ENCODE results near the gene GATD1. TPM values are rescaled to one million over a fixed set of nuclear protein-coding genes. Genes with fewer than 3 reads are reported as not detected.
A peak's percentile ranks its signal among the peaks of the same experiment; 100 is the strongest.

GATD1 gene
- total RNA-seq, 1 experiment from 2014 or later = 43.6 TPM

- DNase-seq = no peak
- Histone ChIP-seq H3K4me2 (ENCODE audit: low read depth, low read length, poor library complexity, severe bottlenecking) (no peak overlapping the region), H3K36me3 (ENCODE audit: insufficient read depth, low read length) (peaks cover 30% of the 10 kb centered on the region)
These were observed 15.7 kb downstream of the GATD1 start for GRCh38 chr11:761526-762108.

GRCh38 chr11:760236-760635 lies 17.1 kb downstream of the GATD1 start:
- Histone ChIP-seq H3K27ac (ENCODE audit: low read length) (no peak overlapping the region), H3K79me2 (ENCODE audit: low read length) (peaks cover 12% of the 10 kb centered on the region), H3K9me2 (replicated peaks; ENCODE audit: insufficient read depth, low read length) (no peaks in the 10 kb centered on the region), H3K4me1 (ENCODE audit: low read length) (no peaks in the 10 kb centered on the region), H2AFZ (ENCODE audit: low read length) (no peak overlapping the region), H3K9me3 (ENCODE audit: low read length) (no peaks in the 10 kb centered on the region), H4K20me1 (ENCODE audit: insufficient read depth, low read depth, low read length) (peaks cover 11% of the 10 kb centered on the region; the same call in 1 of the 2 replicates), H3K9ac (ENCODE audit: low read length) (no peak overlapping the region), H3K4me2 (ENCODE audit: low read depth, low read length, poor library complexity, severe bottlenecking) (no peak overlapping the region), H3K27me3 (ENCODE audit: low read length) (no peaks in the 10 kb centered on the region), H3K4me3 (ENCODE audit: low read length) (no peak overlapping the region), H3K36me3 (ENCODE audit: insufficient read depth, low read length) (peaks cover 34% of the 10 kb centered on the region)
- DNase-seq = no peak

More at GRCh38 chr11:761526-762108, 15.7 kb downstream of the GATD1 start:
- H3K4me3 ChIP-seq (ENCODE audit: low read length) = no peak overlapping the region
- no peak overlapping the region for H2AFZ ChIP-seq (ENCODE audit: low read length)
- H3K79me2 ChIP-seq (ENCODE audit: low read length) = 0 out of 2 replicates have a peak, but pooled peaks cover 3% of the 10 kb centered on the region
- H3K27ac ChIP-seq (ENCODE audit: low read length) = no peak overlapping the region
- no peaks in the 10 kb centered on the region for H3K27me3 ChIP-seq (ENCODE audit: low read length)
- peaks cover 11% of the 10 kb centered on the region; the same call in 1 of the 2 replicates for H4K20me1 ChIP-seq (ENCODE audit: insufficient read depth, low read depth, low read length)
- no peak overlapping the region for H3K9ac ChIP-seq (ENCODE audit: low read length)
- H3K9me3 ChIP-seq (ENCODE audit: low read length) = no peaks in the 10 kb centered on the region
- H3K4me1 ChIP-seq (ENCODE audit: low read length) = no peaks in the 10 kb centered on the region
- H3K9me2 ChIP-seq (replicated peaks; ENCODE audit: insufficient read depth, low read length) = no peaks in the 10 kb centered on the region

GRCh38 chr11:749731-750130 lies 27.6 kb downstream of the GATD1 start:
- Histone ChIP-seq H3K27ac (ENCODE audit: low read length) (no peak overlapping the region), H3K4me2 (ENCODE audit: low read depth, low read length, poor library complexity, severe bottlenecking) (no peak overlapping the region), H3K9me2 (replicated peaks; ENCODE audit: insufficient read depth, low read length) (no peaks in the 10 kb centered on the region), H3K4me1 (ENCODE audit: low read length) (peaks cover 19% of the 10 kb centered on the region), H3K9ac (ENCODE audit: low read length) (peak overlapping the region; percentile 9; the same call in 1 of the 2 replicates), H3K9me3 (ENCODE audit: low read length) (no peaks in the 10 kb centered on the region), H3K36me3 (ENCODE audit: insufficient read depth, low read length) (no peaks in the 10 kb centered on the region; the same call in 1 of the 2 replicates), H4K20me1 (ENCODE audit: insufficient read depth, low read depth, low read length) (peaks cover 7% of the 10 kb centered on the region; the same call in 1 of the 2 replicates), H3K27me3 (ENCODE audit: low read length) (no peaks in the 10 kb centered on the region), H3K4me3 (ENCODE audit: low read length) (no peak overlapping the region), H2AFZ (ENCODE audit: low read length) (no peak overlapping the region), H3K79me2 (ENCODE audit: low read length) (peaks cover 66% of the 10 kb centered on the region)
- no peak for DNase-seq

GRCh38 chr11:748007-748359 lies 29.3 kb downstream of the GATD1 start:
- Histone ChIP-seq H2AFZ (ENCODE audit: low read length) (peak overlapping the region; percentile 21; the same call in 1 of the 2 replicates), H3K4me3 (ENCODE audit: low read length) (peak overlapping the region; percentile 94), H3K27me3 (ENCODE audit: low read length) (no peaks in the 10 kb centered on the region), H3K27ac (ENCODE audit: low read length) (peak overlapping the region; percentile 75), H3K4me1 (ENCODE audit: low read length) (peaks cover 19% of the 10 kb centered on the region), H3K9me3 (ENCODE audit: low read length) (no peaks in the 10 kb centered on the region), H3K79me2 (ENCODE audit: low read length) (peaks cover 55% of the 10 kb centered on the region), H3K4me2 (ENCODE audit: low read depth, low read length, poor library complexity, severe bottlenecking) (peak overlapping the region; percentile 98), H3K9ac (ENCODE audit: low read length) (peak overlapping the region; percentile 98), H3K9me2 (replicated peaks; ENCODE audit: insufficient read depth, low read length) (no peaks in the 10 kb centered on the region), H3K36me3 (ENCODE audit: insufficient read depth, low read length) (no peaks in the 10 kb centered on the region; the same call in 1 of the 2 replicates), H4K20me1 (ENCODE audit: insufficient read depth, low read depth, low read length) (peaks cover 6% of the 10 kb centered on the region; the same call in 1 of the 2 replicates)
- peak; percentile 55 for DNase-seq

GRCh38 chr11:747158-748006 lies 29.9 kb downstream of the GATD1 start, which contains the start of gene TALDO1:
TSS of gene TALDO1 (plus strand) at chr11:747464. CDS start at chr11:747482, 18 bp downstream.
- no peaks in the 10 kb centered on the region for H3K9me3 ChIP-seq (ENCODE audit: low read length)
- peaks cover 49% of the 10 kb centered on the region for H3K79me2 ChIP-seq (ENCODE audit: low read length)
- H3K36me3 ChIP-seq (ENCODE audit: insufficient read depth, low read length) = no peaks in the 10 kb centered on the region; the same call in 1 of the 2 replicates
- no peaks in the 10 kb centered on the region for H3K9me2 ChIP-seq (replicated peaks; ENCODE audit: insufficient read depth, low read length)
- peak within 1 kb of the TSS; percentile 97 for H2AFZ ChIP-seq (ENCODE audit: low read length)
- H3K9ac ChIP-seq (ENCODE audit: low read length) = peak within 1 kb of the TSS; percentile 98
- H3K4me3 ChIP-seq (ENCODE audit: low read length) = peak within 1 kb of the TSS; percentile 94
- peak; percentile 95 for DNase-seq
- H3K4me2 ChIP-seq (ENCODE audit: low read depth, low read length, poor library complexity, severe bottlenecking) = peak within 1 kb of the TSS; percentile 98
- peaks cover 19% of the 10 kb centered on the region for H3K4me1 ChIP-seq (ENCODE audit: low read length)
- H3K27ac ChIP-seq (ENCODE audit: low read length) = peak within 1 kb of the TSS; percentile 75
- peaks cover under 1% of the 10 kb centered on the region; the same call in 1 of the 2 replicates for H4K20me1 ChIP-seq (ENCODE audit: insufficient read depth, low read depth, low read length)
- no peaks in the 10 kb centered on the region for H3K27me3 ChIP-seq (ENCODE audit: low read length)

GRCh38 chr11:746289-747157 lies 30.8 kb downstream of the GATD1 start:
- Histone ChIP-seq H4K20me1 (ENCODE audit: insufficient read depth, low read depth, low read length) (no peaks in the 10 kb centered on the region; the same call in 1 of the 2 replicates), H3K27ac (ENCODE audit: low read length) (no peak overlapping the region), H3K36me3 (ENCODE audit: insufficient read depth, low read length) (no peaks in the 10 kb centered on the region; the same call in 1 of the 2 replicates), H3K4me3 (ENCODE audit: low read length) (peak overlapping the region; percentile 94), H3K4me1 (ENCODE audit: low read length) (peaks cover 19% of the 10 kb centered on the region), H3K27me3 (ENCODE audit: low read length) (no peaks in the 10 kb centered on the region), H3K79me2 (ENCODE audit: low read length) (peaks cover 42% of the 10 kb centered on the region), H3K9me2 (replicated peaks; ENCODE audit: insufficient read depth, low read length) (no peaks in the 10 kb centered on the region), H3K4me2 (ENCODE audit: low read depth, low read length, poor library complexity, severe bottlenecking) (peak overlapping the region; percentile 98), H3K9me3 (ENCODE audit: low read length) (no peaks in the 10 kb centered on the region), H3K9ac (ENCODE audit: low read length) (peak overlapping the region; percentile 98), H2AFZ (ENCODE audit: low read length) (peak overlapping the region; percentile 97)
- peak; percentile 64 for DNase-seq

GRCh38 chr11:745428-745827 lies 31.9 kb downstream of the GATD1 start:
- Histone ChIP-seq H3K36me3 (ENCODE audit: insufficient read depth, low read length) (no peaks in the 10 kb centered on the region; the same call in 1 of the 2 replicates), H2AFZ (ENCODE audit: low read length) (no peak overlapping the region), H3K9ac (ENCODE audit: low read length) (no peak overlapping the region), H3K9me3 (ENCODE audit: low read length) (no peaks in the 10 kb centered on the region), H3K27me3 (ENCODE audit: low read length) (no peaks in the 10 kb centered on the region), H3K9me2 (replicated peaks; ENCODE audit: insufficient read depth, low read length) (no peaks in the 10 kb centered on the region), H3K4me1 (ENCODE audit: low read length) (peaks cover 19% of the 10 kb centered on the region), H3K27ac (ENCODE audit: low read length) (no peak overlapping the region), H3K4me2 (ENCODE audit: low read depth, low read length, poor library complexity, severe bottlenecking) (no peak overlapping the region), H4K20me1 (ENCODE audit: insufficient read depth, low read depth, low read length) (no peaks in the 10 kb centered on the region; the same call in 1 of the 2 replicates), H3K4me3 (ENCODE audit: low read length) (no peak overlapping the region), H3K79me2 (ENCODE audit: low read length) (peaks cover 32% of the 10 kb centered on the region)
- DNase-seq = no peak

Data from Karpas-422 (cell line).